OCI-LY7 (cell line): ENCODE measurements around the gene DNAH5. TPM values are rescaled to one million over a fixed set of nuclear protein-coding genes. Genes with fewer than 3 reads are reported as not detected.
A peak's percentile ranks its signal among the peaks of the same experiment; 100 is the strongest.

ENCODE experiments used
- BruUV-seq: library from RNA; stranded (reverse); fragments of 400-500 nt; replicated peaks from 2 replicates; lab custom pipeline; 2021; lab: Mats Ljungman, UMichigan
- CTCF ChIA-PET: fragments of 300-600 bp; sonication (Branson Sonifier 250); formaldehyde crosslinking; loops from one replicate; lab custom pipeline; 2022; ENCODE audit warnings: antibody characterized with exemption; ENCODE audit not compliant: unreplicated experiment; lab: Charles Lee
- POLR2A ChIA-PET: fragments of 300-600 bp; sonication (Branson Sonifier 250); formaldehyde crosslinking; loops from one replicate; lab custom pipeline; 2022; ENCODE audit warnings: antibody characterized with exemption; lab: Charles Lee
- DNase-seq: peaks from one replicate; pipeline ENCODE4 v3.0.0-alpha.2; 2015; ENCODE audit warnings: low spot score
- H2AFZ ChIP-seq: fragments of 200-600 bp; sonication (generic), shearing (Covaris generic); 2 replicates; pipeline ENCODE4 v1.6.1; 2014; ENCODE audit warnings: mild to moderate bottlenecking, antibody characterized with exemption, low read length, moderate library complexity
- H3K27ac ChIP-seq: fragments of 200-600 bp; sonication (generic); 2 replicates; pipeline ENCODE4 v1.5.1; 2014; ENCODE audit warnings: mixed run types, low read depth, mild to moderate bottlenecking, moderate library complexity, low read length, inconsistent platforms; ENCODE audit not compliant: poor library complexity, severe bottlenecking
- H3K36me3 ChIP-seq: fragments of 200-600 bp; sonication (generic); 2 replicates; pipeline ENCODE4 v1.6.1; 2014; ENCODE audit warnings: mild to moderate bottlenecking, antibody characterized with exemption, low read length, moderate library complexity, mixed read lengths; ENCODE audit not compliant: insufficient read depth
- H3K4me1 ChIP-seq: fragments of 200-600 bp; sonication (generic); 2 replicates; pipeline ENCODE4 v1.5.1; 2014; ENCODE audit warnings: mild to moderate bottlenecking, low read length; ENCODE audit not compliant: insufficient read depth, poor library complexity, severe bottlenecking
- H3K4me2 ChIP-seq: fragments of 200-600 bp; sonication (generic); 2 replicates; pipeline ENCODE4 v1.6.1; 2014; ENCODE audit warnings: mild to moderate bottlenecking, low read length
- H3K4me3 ChIP-seq: fragments of 200-600 bp; sonication (generic); 2 replicates; pipeline ENCODE4 v1.5.1; 2014; ENCODE audit warnings: mild to moderate bottlenecking, low read depth, low read length; ENCODE audit not compliant: poor library complexity, severe bottlenecking
- H3K79me2 ChIP-seq: fragments of 200-600 bp; sonication (generic); 2 replicates; pipeline ENCODE4 v1.6.1; 2016; ENCODE audit warnings: low read depth, mild to moderate bottlenecking, low read length, moderate library complexity, mixed read lengths; ENCODE audit not compliant: insufficient read depth
- H3K9me2 ChIP-seq: fragments of 200-600 bp; sonication (generic); 2 replicates; pipeline ENCODE4 v1.6.1; 2016; ENCODE audit warnings: mild to moderate bottlenecking, low read length, mixed read lengths; ENCODE audit not compliant: insufficient read depth
- H3K9me3 ChIP-seq: fragments of 200-600 bp; sonication (generic); 2 replicates; pipeline ENCODE4 v1.6.1; 2014; ENCODE audit warnings: mild to moderate bottlenecking, mixed run types, low read length, mixed read lengths
- H4K20me1 ChIP-seq: fragments of 200-600 bp; sonication (generic); 2 replicates; pipeline ENCODE4 v1.6.1; 2014; ENCODE audit warnings: mild to moderate bottlenecking, antibody characterized with exemption, low read length, moderate library complexity, mixed read lengths; ENCODE audit not compliant: insufficient read depth
- EZH2phosphoT487 ChIP-seq: fragments of 200-600 bp; sonication (generic); IDR thresholded peaks from 2 replicates; pipeline ENCODE4 v1.6.1; 2018; ENCODE audit warnings: low read depth, borderline replicate concordance, mild to moderate bottlenecking, mixed run types, antibody characterized with exemption, low read length, moderate library complexity, mixed read lengths
- intact Hi-C: fragments of 100-400 bp; cut with micrococcal nuclease; formaldehyde crosslinking; loops from one replicate; pipeline ENCODE4 v1.10.0; 2022; ENCODE audit not compliant: unreplicated experiment
- total RNA-seq, 2 experiments: library from RNA; depleted of rRNA in 1 of 2; stranded (reverse); fragments of >200 nt in 1 of 2; shearing (Covaris generic) in 1 of 2; gene quantifications; 2 replicates each; pipeline ENCODE4 v1.2.3, GENCODE V29; 2014 to 2022
- TF ChIP-seq, protein P1 (sequence below): fragments of 200-600 bp; sonication (generic); conservative IDR thresholded peaks from 2 replicates; pipeline ENCODE4 v1.5.1; 2014; ENCODE audit warnings: mild to moderate bottlenecking, antibody characterized with exemption, low read length, moderate library complexity, mixed read lengths

Gene DNAH5
- total RNA-seq, 2 experiments from 2014 or later, result 0.06 TPM; not detected in 1

GRCh38 chr5:13816126-13816525, 128.4 kb downstream of the DNAH5 start:
- Histone ChIP-seq H3K36me3 (no peaks in the 10 kb centered on the region), H3K9me2 (no peaks in the 10 kb centered on the region), H3K27ac (no peak overlapping the region), H3K4me1 (no peaks in the 10 kb centered on the region), H3K4me3 (no peak overlapping the region), H3K4me2 (no peak overlapping the region), H3K9me3 (no peaks in the 10 kb centered on the region), H2AFZ (no peak overlapping the region), H4K20me1 (no peaks in the 10 kb centered on the region), H3K79me2 (no peaks in the 10 kb centered on the region)
- intact Hi-C loops, result no loop called here
- ChIA-PET POLR2A (no interaction called here), CTCF (no interaction called here)
- no peak for DNase-seq
- TF ChIP-seq EZH2phosphoT487, result no peak
- TF ChIP-seq, protein P1, sequence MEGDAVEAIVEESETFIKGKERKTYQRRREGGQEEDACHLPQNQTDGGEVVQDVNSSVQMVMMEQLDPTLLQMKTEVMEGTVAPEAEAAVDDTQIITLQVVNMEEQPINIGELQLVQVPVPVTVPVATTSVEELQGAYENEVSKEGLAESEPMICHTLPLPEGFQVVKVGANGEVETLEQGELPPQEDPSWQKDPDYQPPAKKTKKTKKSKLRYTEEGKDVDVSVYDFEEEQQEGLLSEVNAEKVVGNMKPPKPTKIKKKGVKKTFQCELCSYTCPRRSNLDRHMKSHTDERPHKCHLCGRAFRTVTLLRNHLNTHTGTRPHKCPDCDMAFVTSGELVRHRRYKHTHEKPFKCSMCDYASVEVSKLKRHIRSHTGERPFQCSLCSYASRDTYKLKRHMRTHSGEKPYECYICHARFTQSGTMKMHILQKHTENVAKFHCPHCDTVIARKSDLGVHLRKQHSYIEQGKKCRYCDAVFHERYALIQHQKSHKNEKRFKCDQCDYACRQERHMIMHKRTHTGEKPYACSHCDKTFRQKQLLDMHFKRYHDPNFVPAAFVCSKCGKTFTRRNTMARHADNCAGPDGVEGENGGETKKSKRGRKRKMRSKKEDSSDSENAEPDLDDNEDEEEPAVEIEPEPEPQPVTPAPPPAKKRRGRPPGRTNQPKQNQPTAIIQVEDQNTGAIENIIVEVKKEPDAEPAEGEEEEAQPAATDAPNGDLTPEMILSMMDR, result no peak
- no TSS peak for BruUV-seq

GRCh38 chr5:13814301-13814700, 130.2 kb downstream of the DNAH5 start:
- DNase-seq, result no peak
- H3K4me3 ChIP-seq, result no peak overlapping the region
- H3K79me2 ChIP-seq, result no peaks in the 10 kb centered on the region
- TF ChIP-seq, protein P1, result 0 out of 2 replicates have a peak, but pooled peaks have one; percentile 23
- TF ChIP-seq EZH2phosphoT487, result no peak
- H3K27ac ChIP-seq, result no peak overlapping the region
- POLR2A ChIA-PET, result no interaction called here
- H4K20me1 ChIP-seq, result no peaks in the 10 kb centered on the region
- no peaks in the 10 kb centered on the region for H3K9me3 ChIP-seq
- no peaks in the 10 kb centered on the region for H3K9me2 ChIP-seq
- intact Hi-C loops, result no loop called here
- no peaks in the 10 kb centered on the region for H3K36me3 ChIP-seq
- CTCF ChIA-PET, result no interaction called here
- no TSS peak for BruUV-seq
- H3K4me2 ChIP-seq, result no peak overlapping the region
- no peaks in the 10 kb centered on the region for H3K4me1 ChIP-seq
- no peak overlapping the region for H2AFZ ChIP-seq

DNA sequence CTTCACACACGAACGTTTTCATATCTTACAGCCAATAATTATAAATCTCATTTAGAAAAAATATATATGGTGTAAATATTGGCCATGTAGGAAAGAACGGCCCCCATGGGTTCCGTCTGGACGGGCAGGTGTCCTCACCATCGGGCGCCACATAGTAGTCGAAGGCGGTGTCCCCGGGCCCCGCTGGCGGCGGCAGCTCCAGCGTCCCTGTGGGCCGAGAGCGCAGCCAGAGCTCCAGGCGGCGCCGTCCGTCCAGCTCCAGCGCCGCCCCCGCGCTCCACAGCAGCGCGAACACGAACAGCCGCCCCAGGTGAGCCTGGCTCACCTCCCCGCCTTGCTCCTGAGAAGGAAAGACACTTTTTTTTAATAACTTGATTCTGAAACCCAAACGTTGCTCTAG, 134.6 kb downstream of the DNAH5 start:
- no peak overlapping the region for H2AFZ ChIP-seq
- no peak overlapping the region for H3K4me2 ChIP-seq
- no peak overlapping the region for H3K4me3 ChIP-seq
- H3K4me1 ChIP-seq, result no peaks in the 10 kb centered on the region
- no peaks in the 10 kb centered on the region for H4K20me1 ChIP-seq
- no peak for TF ChIP-seq EZH2phosphoT487
- TF ChIP-seq, protein P1, result no peak
- no peak for DNase-seq
- H3K27ac ChIP-seq, result no peak overlapping the region
- intact Hi-C loops, result no loop called here
- H3K9me2 ChIP-seq, result no peaks in the 10 kb centered on the region
- POLR2A ChIA-PET, result no interaction called here
- no peaks in the 10 kb centered on the region for H3K9me3 ChIP-seq
- BruUV-seq, result no TSS peak
- no peaks in the 10 kb centered on the region for H3K79me2 ChIP-seq
- H3K36me3 ChIP-seq, result no peaks in the 10 kb centered on the region
- CTCF ChIA-PET, result no interaction called here
